GM23248 (cell line): Measurements from ENCODE around the gene RNF149.

Source experiments
- EZH2 ChIP-seq: fragments of 200-600 bp; sonication (generic); IDR thresholded peaks from 2 replicates; pipeline ENCODE4 v1.6.1; 2018; ENCODE audit warnings: antibody characterized with exemption, mild to moderate bottlenecking; ENCODE audit not compliant: insufficient read depth, poor library complexity, severe bottlenecking
- EZH2phosphoT487 ChIP-seq: fragments of 200-600 bp; sonication (generic); IDR thresholded peaks from 2 replicates; pipeline ENCODE4 v1.6.1; 2018; ENCODE audit warnings: antibody characterized with exemption, moderate library complexity, mild to moderate bottlenecking, low read depth; ENCODE audit not compliant: insufficient read depth

DNA sequence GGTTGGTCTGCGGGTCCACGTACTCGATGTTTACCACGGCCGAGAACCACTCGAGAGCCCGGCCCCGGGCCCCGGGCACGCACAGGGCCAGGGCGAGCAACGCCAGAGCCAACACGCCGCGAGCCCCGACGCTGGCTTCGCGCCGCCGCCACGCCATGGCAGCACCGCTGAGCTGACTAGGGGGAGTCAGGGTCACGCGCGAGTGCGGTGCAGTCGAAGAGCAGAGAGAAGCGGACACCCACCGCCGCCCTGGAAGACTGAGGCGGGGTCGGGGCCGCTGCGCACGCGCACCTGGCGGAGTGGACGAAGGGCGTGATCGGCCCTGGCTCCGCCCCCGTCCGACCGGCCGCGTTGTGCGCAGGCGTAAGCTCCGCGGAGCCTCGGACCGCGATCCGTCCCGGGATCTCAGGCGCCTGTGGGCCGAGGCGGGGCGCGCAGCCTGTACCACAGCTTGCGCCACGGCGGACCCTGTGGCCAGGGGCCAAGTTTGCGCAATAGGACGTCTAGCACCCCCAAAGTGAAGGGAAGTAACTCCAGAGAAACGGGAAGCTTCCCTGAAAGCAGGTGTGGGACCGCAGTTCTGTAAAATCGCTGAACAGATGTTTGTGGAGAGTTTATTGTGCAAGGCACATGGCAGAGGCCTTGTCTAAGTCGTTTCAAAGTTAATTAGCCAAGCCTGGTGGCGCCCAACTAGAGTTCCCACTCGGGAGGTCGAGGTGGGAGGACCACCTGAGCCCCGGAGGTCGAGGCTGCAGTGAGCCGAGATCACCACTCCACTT, at the start of gene RNF149:
- TF ChIP-seq EZH2: no peak
- TF ChIP-seq EZH2phosphoT487: no peak
